ENCODE results near the gene SMPD4.
"Not testable (repeated sequence)": the region's sequence is repeated elsewhere in the genome, so short reads cannot be mapped to it uniquely, and the experiment has no call there.

DNA sequence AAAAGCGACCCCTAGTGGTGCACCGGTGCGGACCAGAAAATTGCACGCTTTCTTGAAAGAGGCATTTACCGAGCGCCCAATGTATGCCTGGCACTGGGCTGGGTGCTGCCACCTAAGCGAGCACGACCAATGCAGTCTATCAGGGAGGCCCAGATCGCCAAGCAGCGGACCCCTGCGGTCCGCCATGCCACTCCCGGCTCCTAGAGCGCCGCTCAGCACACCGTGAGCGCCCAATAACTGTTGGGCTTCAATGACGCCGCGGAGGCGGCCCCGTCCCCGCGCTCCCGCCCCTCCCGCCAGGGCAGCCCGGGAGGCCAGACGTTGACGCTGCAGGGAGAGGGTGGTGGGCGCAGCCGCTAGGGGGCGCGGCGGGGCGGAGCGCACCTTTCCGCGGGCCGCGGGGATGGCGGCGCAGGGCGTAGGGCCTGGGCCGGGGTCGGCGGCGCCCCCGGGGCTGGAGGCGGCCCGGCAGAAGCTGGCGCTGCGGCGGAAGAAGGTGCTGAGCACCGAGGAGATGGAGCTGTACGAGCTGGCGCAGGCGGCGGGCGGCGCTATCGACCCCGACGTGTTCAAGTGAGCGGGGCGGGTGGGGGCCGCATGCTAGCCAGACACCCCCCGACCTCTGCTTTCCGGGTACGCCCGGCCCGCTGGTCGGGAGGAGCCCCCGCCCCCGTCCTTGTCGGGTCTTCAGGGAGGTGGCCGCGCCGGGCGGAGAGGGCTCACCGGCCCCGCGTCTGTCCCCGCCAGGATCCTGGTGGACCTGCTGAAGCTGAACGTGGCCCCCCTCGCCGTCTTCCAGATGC, 679 bp upstream of the SMPD4 start, which contains the start of gene MZT2B:
- TF ChIP-seq, protein P1, sequence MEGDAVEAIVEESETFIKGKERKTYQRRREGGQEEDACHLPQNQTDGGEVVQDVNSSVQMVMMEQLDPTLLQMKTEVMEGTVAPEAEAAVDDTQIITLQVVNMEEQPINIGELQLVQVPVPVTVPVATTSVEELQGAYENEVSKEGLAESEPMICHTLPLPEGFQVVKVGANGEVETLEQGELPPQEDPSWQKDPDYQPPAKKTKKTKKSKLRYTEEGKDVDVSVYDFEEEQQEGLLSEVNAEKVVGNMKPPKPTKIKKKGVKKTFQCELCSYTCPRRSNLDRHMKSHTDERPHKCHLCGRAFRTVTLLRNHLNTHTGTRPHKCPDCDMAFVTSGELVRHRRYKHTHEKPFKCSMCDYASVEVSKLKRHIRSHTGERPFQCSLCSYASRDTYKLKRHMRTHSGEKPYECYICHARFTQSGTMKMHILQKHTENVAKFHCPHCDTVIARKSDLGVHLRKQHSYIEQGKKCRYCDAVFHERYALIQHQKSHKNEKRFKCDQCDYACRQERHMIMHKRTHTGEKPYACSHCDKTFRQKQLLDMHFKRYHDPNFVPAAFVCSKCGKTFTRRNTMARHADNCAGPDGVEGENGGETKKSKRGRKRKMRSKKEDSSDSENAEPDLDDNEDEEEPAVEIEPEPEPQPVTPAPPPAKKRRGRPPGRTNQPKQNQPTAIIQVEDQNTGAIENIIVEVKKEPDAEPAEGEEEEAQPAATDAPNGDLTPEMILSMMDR (IDR thresholded peaks at IDR 0.05), result peak in 4 of 7 experiments; percentile 23 to 94 (median 80)
- not testable (repeated sequence) for TF ChIP-seq POLR2A, EP300 (IDR thresholded peaks at IDR 0.05)

Data from stomach (tissue), 4 donors.